Heart left ventricle (tissue), 16 donors: ENCODE results near the gene CPLX1. TPM values are rescaled to one million over a fixed set of nuclear protein-coding genes. Genes with fewer than 3 reads are reported as not detected.

Experiments used
- ATAC-seq, 4 donors: fragments of 200-7000 bp; cut with Tn5 transposase; one replicate each; pipeline ENCODE4 v1.9.1; 2020 to 2022; ENCODE audit warnings: moderate library complexity in 4 of 4, mild to moderate bottlenecking in 3 of 4, moderate number of reproducible peaks in 1 of 4
- DNase-seq, 5 donors: peaks; one replicate each; pipeline ENCODE4 v3.0.0-alpha.2; 2020
- H3K27ac ChIP-seq, 12 donors: fragments of 200-600 bp; sonication (generic) in 4 of 12; one replicate each; pipeline versions ENCODE4 v1.5.0 to v1.8.0; 2016 to 2022; ENCODE audit warnings: mild to moderate bottlenecking in 2 of 12
- H3K27me3 ChIP-seq, 9 donors: fragments of 200-600 bp; sonication (generic) in 2 of 9; one replicate each; pipeline versions ENCODE4 v1.5.1 to v1.8.0; 2016 to 2022; ENCODE audit warnings: mild to moderate bottlenecking in 3 of 9
- H3K36me3 ChIP-seq, 9 donors: fragments of 200-600 bp; sonication (generic) in 2 of 9; one replicate each; pipeline versions ENCODE4 v1.5.0 to v1.8.0; 2018 to 2022; ENCODE audit warnings: mild to moderate bottlenecking in 2 of 9
- H3K4me1 ChIP-seq, 12 donors: fragments of 200-600 bp; sonication (generic) in 4 of 12; one replicate each; pipeline versions ENCODE4 v1.5.0 to v1.8.0; 2016 to 2022; ENCODE audit warnings: mild to moderate bottlenecking in 3 of 12
- H3K4me3 ChIP-seq, 12 donors: fragments of 200-600 bp; sonication (generic) in 4 of 12; one replicate each; pipeline versions ENCODE4 v1.5.0 to v1.8.0; 2017 to 2022; ENCODE audit warnings: mild to moderate bottlenecking in 9 of 12, moderate library complexity in 4 of 12
- H3K9me3 ChIP-seq, 12 donors: fragments of 200-600 bp; sonication (generic) in 4 of 12; one replicate each; pipeline versions ENCODE4 v1.5.0 to v1.8.0; 2016 to 2022; ENCODE audit warnings: mild to moderate bottlenecking in 1 of 12
- CTCF ChIP-seq, 12 donors: fragments of 200-600 bp; sonication (generic) in 4 of 12; IDR thresholded peaks; one replicate each; pipeline versions ENCODE4 v1.5.0 to v1.8.0; 2018 to 2022; ENCODE audit warnings: antibody characterized with exemption in 12 of 12, mild to moderate bottlenecking in 5 of 12
- POLR2A ChIP-seq, 2 donors: fragments of 450-650 bp; IDR thresholded peaks; one replicate each; pipeline ENCODE4 v1.6.1; 2017; ENCODE audit warnings: antibody characterized with exemption in 2 of 2, mild to moderate bottlenecking in 2 of 2, moderate library complexity in 2 of 2
- WGBS, 4 donors: extraction: QIAGEN DNeasy Blood & Tissue Kit in 2 of 4; methylation state at CpG; one replicate each; pipeline versions ENCODE4 v1.1.5 to v1.1.7; 2013 to 2018; 5-methylcytosine and 5-hydroxymethylcytosine counted together
- intact Hi-C, 10 donors: fragments of 100-400 bp; cut with DNase I; formaldehyde crosslinking; loops; one replicate each; pipeline versions ENCODE4 v1.11.1 to v1.14.2; 2022
- polyA plus RNA-seq, 2 donors: library from polyadenylated mRNA; stranded (reverse); fragments of 200-250 nt; gene quantifications; one replicate each; pipeline ENCODE4 v1.2.3, GENCODE V29; 2013
- total RNA-seq, 9 donors: library from RNA; depleted of rRNA in 2 of 9; stranded (reverse); fragments of >200 nt in 2 of 9; fragmentation: NEBNext Ultra II Directional in 3 of 9; extraction: Animal tissue kit (Norgen Biotek cat#: 25700) in 3 of 9; gene quantifications; one replicate each; pipeline versions ENCODE4 v1.1.0 to v1.2.4, GENCODE V29; 2016 to 2023
- donor health status: ischemic (EF 13 %, LVEDD 7.1; RV severe dilation, severe dysfunction).
- donor health status: healthy with polysubstance abuse.
- donor health status: DM: no; HTN: yes; CAD: no.
- donor health status: DM: no; HTN: no; CAD: no.
- donor health status: ischemic (EF 25% LVEDD 6.9; RV normal size, moderate dysfunction).
- donor health status: ischemic (EF 25% LVEDD 5.7; RV mildly dilated, moderate dysfunction).
- donor health status: healthy.
- donor health status: DM: yes; HTN: yes; CAD: no.
- donor health status: ischemic (EF 35%, LVEDD 5.7; RV mildly dilated, moderate dysfunction).
- donor health status: nonischemic (EF 11% LVEDD 7.7; RV severe dilation, severe dysfunction).
- donor health status: DM: yes; HTN: yes; CAD: no.
- donor health status: PGD.
- donor health status: ischemic (EF 29% LVEDD 5.4; RV normal size, mild dysfunction).
- donor health status: nonischemic (EF 23%, LVEDD 6.1; RV moderate dilation, normal function).

The CPLX1 gene
- total and polyA plus RNA-seq, 11 donors, result 0.75 to 7.0 (median 3.3) TPM

- H3K36me3 ChIP-seq, result no peaks in the 10 kb centered on the region
- WGBS, 4 donors, result 50 to 56% (median 53%) methylated on average over 24 of the region's 24 CpGs
- ATAC-seq (no peak), DNase-seq (no peak)
- TF ChIP-seq CTCF (IDR thresholded peaks at IDR 0.05), result no peak
- TF ChIP-seq POLR2A (IDR thresholded peaks at IDR 0.05), result no peak
- intact Hi-C loops, result no loop called here
- peaks cover 30 to 67% (median 42%) of the 10 kb centered on the region in 9 donors for H3K27me3 ChIP-seq
- peaks cover 0 to 25% (median 4%) of the 10 kb centered on the region in 12 donors for H3K4me1 ChIP-seq
- no peak overlapping the region for H3K4me3 ChIP-seq
- H3K9me3 ChIP-seq, result peaks cover 0 to 4% (median 0%) of the 10 kb centered on the region in 12 donors
- H3K27ac ChIP-seq, result no peak overlapping the region
Observed at GRCh38 chr4:822361-823175, 3.4 kb downstream of the CPLX1 start.

GRCh38 chr4:821631-822030, 4.3 kb downstream of the CPLX1 start:
- Histone ChIP-seq H3K4me3 (no peak overlapping the region), H3K27me3 (peaks cover 25 to 58% (median 34%) of the 10 kb centered on the region in 9 donors)

GRCh38 chr4:821181-821591, 4.7 kb downstream of the CPLX1 start:
- 77 to 89% (median 81%) methylated on average over 17 to 22 of the region's 22 CpGs for WGBS, 4 donors
- H3K4me3 ChIP-seq, result no peak overlapping the region
- peaks cover 22 to 58% (median 32%) of the 10 kb centered on the region in 9 donors for H3K27me3 ChIP-seq
- peaks cover 0 to 16% (median 0%) of the 10 kb centered on the region in 12 donors for H3K4me1 ChIP-seq
- ATAC-seq (no peak), DNase-seq (no peak)
- no peak overlapping the region for H3K27ac ChIP-seq
- H3K9me3 ChIP-seq, result peaks cover 0 to 4% (median 0%) of the 10 kb centered on the region in 12 donors
- intact Hi-C loops, result no loop called here
- TF ChIP-seq CTCF (IDR thresholded peaks at IDR 0.05) (no peak), POLR2A (IDR thresholded peaks at IDR 0.05) (no peak)
- no peaks in the 10 kb centered on the region for H3K36me3 ChIP-seq

More at GRCh38 chr4:821631-822030, 4.3 kb downstream of the CPLX1 start:
- H3K27ac ChIP-seq, result no peak overlapping the region
- H3K9me3 ChIP-seq, result peaks cover 0 to 4% (median 0%) of the 10 kb centered on the region in 12 donors
- DNase-seq (no peak), ATAC-seq (no peak)
- WGBS, 4 donors, result 78 to 82% (median 80%) methylated on average over 14 to 16 of the region's 16 CpGs
- TF ChIP-seq POLR2A (IDR thresholded peaks at IDR 0.05), result no peak
- no peak for TF ChIP-seq CTCF (IDR thresholded peaks at IDR 0.05)
- H3K36me3 ChIP-seq, result no peaks in the 10 kb centered on the region
- intact Hi-C loops, result no loop called here
- peaks cover 0 to 19% (median 2%) of the 10 kb centered on the region in 12 donors for H3K4me1 ChIP-seq
